HS-5 (cell line): ENCODE data around the gene VAV1.

Source experiments
- DNase-seq: peaks from one replicate; pipeline ENCODE4 v3.0.0-alpha.2; 2012; ENCODE audit warnings: low read depth

Gene VAV1, protein sequence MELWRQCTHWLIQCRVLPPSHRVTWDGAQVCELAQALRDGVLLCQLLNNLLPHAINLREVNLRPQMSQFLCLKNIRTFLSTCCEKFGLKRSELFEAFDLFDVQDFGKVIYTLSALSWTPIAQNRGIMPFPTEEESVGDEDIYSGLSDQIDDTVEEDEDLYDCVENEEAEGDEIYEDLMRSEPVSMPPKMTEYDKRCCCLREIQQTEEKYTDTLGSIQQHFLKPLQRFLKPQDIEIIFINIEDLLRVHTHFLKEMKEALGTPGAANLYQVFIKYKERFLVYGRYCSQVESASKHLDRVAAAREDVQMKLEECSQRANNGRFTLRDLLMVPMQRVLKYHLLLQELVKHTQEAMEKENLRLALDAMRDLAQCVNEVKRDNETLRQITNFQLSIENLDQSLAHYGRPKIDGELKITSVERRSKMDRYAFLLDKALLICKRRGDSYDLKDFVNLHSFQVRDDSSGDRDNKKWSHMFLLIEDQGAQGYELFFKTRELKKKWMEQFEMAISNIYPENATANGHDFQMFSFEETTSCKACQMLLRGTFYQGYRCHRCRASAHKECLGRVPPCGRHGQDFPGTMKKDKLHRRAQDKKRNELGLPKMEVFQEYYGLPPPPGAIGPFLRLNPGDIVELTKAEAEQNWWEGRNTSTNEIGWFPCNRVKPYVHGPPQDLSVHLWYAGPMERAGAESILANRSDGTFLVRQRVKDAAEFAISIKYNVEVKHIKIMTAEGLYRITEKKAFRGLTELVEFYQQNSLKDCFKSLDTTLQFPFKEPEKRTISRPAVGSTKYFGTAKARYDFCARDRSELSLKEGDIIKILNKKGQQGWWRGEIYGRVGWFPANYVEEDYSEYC

DNA sequence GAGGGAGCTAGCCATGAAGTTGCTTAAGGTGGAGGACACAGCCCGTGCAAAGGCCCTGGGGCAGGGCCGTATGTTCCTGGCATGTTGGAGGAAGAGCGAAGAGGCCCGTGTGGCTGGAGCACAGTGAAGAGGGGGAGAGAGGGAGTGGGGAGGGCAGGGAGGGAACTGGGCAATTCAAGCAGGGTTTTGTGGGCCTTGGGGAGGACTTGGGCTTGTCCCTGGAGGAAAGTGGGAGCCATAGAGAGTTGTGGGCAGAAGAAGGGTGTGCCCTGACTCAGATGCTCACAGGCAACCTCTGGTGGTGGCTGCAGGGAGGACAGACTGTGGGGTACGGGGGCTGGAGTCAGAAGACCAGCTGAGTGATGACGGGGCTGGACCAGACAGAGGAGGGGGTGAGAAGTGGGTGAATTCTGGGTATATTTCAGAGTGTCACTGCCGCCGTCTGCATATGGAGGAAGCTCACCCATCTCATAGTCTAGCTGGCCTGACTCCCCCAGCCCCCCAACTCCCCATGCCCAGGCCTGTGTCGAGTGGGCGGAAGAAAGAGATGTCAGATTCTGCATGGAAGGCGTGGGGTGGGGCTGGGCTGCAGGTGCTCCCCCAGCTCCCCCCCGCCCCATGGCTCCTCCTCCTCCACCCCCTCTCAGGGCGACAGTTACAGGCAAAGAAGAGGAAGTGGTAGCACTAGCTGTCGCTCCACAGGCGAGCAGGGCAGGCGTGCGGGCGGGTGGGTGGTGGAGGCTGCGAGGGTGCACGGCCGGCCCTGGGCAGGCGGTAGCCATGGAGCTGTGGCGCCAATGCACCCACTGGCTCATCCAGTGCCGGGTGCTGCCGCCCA lies at the start of gene VAV1:
Gene VAV1, plus strand, starts transcription at position 681 of the 838 bp plus-strand sequence. Its CDS starts 100 bp downstream, at position 781.
- no peak for DNase-seq

DNA sequence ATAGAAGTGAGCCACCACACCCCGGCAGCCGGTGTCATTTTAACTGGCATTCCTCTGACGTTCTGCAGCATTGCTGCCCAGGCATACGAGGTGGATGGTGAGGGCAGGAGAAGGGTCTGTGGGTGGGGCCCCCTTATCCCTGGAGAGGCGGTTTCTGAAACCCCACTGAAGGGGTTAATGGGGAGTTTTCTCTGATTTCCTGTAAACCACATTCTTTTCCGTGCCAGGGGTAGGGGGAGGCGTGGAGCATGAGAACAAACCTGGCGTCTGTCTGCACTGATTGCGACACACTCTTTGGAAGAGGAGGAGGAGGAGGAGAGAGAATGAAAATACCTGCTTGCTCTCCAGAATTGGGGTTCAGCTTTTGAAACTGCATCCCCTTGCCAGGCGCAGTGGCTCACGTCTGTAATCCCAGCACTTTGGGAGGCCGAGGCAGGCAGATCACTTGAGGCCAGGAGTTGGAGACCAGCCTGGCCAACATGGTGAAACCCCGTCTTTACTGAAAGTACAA lies 49.3 kb upstream of the VAV1 start:
- no peak for DNase-seq

DNA sequence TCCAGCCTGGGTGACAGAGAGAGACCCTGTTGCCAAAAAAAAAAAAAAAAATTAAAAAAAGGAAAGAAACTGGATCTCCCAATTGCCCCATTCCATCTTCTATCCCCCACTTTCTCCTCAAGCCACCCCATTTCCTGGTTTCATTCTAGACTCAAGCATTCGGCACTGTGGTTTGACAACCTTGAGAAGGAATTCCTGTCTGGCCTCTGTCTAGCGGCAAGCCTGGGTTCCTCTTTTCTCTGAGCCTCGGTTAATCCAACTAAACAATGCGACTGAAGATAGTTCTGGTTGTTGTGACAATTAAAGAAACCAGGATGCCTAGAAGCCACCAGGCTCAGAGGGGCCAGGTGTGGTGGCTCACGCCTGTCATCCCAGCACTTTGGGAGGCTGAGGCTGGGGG lies 48.8 kb upstream of the VAV1 start:
- DNase-seq: no peak

DNA sequence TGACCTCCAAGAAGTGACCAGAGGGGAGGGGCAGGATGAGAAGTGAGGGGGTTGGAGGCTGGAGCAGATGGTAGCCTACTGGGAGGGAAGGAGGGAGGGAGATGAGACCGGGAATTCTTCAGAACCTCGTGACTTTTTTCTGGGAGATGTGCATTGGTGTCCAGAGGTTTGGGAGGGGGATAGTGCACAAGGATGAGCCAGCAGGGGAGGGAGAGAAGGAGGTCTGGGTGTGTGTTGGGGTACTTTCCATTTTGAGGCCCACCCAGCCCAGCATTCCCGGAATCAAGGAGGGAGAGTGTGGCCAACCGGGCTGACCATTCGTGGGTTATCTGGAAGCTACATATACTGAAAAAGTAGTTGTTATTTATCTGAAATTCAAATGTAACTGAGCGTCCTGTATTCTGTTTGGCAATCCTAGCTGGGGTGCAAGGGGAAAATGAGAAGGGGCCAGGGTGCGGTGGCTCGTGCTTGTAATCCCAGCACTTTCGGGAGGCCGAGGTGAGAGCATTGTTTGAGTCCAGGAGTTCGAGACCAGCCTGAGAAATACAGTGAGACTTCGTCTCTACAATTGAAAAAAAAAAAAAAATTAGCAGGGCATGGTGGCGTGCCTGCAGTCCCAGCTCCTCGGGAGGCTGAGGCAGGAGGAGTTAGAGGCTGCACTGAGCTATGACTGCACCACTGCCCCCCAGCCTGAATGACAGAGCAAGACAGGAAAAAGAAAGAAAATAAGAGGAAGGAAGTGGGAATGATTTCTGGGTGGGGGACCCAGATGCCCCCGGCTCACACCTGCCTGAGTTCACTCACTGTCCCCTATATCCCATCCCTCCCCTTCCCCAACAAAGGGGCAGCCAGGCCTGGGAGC lies 47.6 kb upstream of the VAV1 start:
- DNase-seq: no peak

DNA sequence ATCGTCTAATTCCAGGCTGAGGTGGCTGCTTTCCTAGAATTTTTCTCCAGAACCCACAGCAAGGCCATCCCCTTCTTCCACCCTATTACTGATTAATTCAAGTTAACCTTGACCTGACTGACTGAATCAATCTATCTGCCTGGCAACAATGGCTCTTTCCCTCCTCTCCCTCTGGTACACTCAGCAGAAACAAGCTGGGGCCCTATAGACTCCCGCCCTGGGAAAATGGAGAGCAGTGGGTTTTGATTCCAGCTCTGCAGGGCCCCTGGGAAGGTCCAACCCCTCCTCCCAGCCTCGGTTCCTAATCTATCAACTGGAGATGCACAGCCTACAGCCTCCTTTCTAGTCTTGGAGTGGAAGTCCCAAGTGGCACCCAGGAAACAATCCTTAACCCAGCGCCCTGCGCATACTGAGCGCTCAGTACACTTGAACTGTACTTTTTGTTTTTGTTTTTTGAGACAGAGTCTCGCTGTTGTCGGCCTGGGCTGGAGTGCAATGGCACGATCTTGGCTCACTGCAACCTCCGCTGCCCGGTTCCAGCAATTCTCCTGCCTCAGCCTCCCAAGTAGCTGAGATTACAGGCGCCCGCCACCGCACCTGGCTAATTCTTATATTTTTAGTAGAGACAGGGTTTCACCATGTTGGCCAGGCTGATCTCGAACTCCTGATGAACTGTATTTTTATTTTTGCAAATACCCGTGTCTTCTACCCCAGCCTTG lies 46.8 kb upstream of the VAV1 start:
- DNase-seq: no peak

DNA sequence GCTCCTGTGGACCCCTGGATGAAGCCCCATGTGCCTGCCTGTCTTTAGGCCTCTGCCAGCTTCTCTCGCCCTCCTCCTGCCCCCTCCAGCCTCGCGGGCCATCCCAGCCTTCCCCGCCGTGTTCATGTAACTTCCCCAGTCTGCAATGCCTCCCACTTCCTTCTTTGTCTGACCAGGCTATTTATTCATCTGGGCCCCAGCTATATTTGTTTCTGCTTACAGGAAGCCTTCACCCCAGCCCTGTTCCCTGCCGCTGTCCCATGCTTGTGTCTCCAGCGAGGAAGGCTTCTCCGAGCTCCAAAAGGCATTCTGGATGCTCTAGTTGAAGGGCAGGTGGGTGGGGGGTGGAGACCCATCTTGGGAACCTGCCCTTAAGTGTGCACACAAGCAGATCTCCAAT lies 44.2 kb upstream of the VAV1 start:
- no peak for DNase-seq

DNA sequence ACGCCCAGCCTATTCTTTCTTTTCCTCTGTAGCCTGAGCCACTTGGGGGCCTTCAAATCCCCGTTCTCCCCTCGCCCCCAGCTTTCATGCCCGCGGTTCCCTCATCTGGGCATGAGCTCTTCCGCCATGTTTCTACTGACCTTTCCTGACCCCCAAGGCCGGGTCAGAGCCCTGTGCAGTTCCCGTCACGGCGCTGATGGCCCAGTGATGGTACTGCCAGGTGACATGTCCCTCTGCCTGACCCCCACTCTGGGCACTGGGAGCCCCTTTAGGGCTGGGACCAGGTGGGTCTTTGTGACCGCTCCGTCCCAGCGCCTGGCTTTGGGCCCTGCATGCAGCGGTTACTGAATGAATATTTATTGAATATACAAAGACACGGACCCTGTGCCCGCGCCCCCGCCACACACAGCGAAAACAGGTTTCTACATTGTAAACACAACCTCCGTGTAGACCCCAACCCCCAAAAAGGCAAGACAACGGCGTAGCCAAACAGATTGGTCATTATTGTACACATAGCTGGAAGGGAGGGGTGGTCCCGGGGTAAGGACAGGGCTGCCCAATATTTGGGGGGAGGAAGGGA lies 42.8 kb upstream of the VAV1 start:
- DNase-seq: no peak

DNA sequence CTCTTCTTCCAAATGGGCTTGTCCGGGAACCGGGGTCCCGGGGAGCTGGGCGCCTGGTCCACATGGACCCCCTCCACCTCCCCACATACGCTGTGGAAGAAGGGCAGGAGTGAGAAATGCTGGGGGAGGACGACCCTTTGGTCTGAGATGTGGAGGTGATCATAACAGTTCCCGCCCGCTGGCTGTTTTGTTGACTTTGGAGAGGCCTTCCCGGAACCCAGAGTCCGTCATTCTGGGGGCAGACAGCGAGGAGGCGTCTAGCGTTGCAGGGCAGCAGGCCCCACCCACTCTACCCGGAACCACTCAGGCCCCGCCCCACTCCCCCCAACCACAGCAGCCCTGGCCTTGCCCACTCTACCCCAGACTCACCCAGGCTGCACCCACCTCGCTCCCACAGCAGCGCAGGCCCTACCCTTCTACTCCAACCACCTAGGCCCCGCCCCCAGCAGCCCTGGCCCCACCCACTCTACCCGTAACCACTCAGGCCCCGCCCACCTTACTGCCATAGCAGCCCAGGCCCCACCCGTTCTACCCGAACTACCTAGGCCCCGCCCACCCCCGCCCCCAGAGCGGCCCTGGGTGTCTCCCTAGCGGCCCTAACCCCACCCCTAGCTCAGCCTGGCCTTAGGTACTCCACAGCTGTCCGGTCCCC lies 42.2 kb upstream of the VAV1 start:
- no peak for DNase-seq

DNA sequence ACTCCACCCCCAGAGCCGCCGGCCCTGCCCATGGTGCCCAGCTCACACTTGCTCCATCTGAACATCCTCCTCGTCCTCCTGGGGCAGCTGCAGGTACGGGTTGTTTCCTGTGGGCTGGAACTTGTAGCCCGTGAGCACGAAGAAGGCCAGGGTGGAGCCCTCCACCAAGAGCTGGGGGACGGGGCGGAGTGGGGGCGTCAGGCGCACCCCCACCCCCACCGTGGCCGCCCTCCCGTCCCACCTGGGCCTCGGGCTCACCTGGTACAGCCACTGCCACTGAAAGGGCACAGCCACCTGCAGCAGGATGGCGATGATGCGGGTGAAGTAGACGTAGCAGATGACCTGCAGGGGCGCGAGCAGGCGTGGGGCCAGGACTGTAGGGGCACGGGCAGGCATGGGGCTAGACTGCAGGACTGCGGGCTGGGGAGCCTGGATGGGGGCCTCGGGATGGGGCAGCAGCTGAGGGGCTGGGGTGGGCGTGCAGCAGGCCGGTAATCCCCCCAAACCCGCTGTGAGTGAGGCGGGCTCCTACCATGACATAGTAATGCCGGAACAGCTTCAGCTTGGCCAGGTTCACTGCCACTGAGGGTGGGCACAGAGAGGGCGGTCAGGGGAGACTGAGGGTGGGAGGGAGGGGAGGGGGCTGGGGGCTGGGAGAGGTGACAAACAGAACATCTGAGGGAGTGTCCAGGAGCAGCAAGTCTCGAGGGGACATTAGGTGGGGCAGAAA lies 41.4 kb upstream of the VAV1 start:
- DNase-seq: no peak

DNA sequence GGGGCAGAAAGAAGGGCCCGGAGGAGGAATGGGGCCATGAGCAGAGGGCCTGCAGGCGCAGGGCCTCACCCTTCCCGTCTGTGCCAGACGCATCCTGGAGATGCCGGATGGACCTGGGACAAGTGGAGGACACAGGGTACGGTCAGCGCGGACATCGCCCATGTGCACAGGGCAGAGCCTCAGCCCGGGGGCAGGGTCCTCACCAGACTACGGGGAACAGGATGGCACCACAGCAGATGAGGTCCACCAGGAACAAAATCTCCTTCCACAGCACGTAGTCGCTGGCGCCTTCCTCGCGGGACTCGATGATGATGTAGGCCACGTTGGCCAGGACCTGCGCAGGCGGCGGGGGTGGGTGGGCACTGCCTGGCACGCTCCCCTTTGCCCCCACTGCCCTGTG lies 40.7 kb upstream of the VAV1 start:
- no peak for DNase-seq

DNA sequence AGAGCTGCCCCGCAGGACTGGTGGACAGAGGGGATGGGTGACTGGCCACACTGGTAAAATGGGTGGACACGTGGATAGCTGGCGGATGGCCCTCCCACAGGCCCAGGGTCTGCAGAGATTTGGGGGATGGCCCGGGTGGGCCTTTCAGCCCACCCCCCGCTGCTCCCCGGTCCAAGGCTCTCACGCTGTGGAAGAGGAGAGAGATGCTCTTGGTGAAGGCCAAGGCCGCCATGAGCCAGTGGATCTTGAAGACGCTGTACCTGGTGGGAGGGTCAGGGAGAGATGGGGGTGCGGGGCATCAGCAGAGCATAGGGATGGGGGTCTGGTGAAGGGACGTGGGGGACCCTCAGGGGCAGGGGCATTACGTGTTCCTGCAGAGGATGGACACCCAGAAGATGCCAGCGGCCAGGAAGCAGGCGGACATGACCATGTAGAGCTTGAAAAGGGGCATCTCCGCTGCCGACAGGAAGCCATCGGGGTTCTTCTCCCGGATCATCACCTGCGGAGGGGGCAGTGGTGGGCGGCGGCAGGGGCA lies 39.6 kb upstream of the VAV1 start:
- DNase-seq: no peak

DNA sequence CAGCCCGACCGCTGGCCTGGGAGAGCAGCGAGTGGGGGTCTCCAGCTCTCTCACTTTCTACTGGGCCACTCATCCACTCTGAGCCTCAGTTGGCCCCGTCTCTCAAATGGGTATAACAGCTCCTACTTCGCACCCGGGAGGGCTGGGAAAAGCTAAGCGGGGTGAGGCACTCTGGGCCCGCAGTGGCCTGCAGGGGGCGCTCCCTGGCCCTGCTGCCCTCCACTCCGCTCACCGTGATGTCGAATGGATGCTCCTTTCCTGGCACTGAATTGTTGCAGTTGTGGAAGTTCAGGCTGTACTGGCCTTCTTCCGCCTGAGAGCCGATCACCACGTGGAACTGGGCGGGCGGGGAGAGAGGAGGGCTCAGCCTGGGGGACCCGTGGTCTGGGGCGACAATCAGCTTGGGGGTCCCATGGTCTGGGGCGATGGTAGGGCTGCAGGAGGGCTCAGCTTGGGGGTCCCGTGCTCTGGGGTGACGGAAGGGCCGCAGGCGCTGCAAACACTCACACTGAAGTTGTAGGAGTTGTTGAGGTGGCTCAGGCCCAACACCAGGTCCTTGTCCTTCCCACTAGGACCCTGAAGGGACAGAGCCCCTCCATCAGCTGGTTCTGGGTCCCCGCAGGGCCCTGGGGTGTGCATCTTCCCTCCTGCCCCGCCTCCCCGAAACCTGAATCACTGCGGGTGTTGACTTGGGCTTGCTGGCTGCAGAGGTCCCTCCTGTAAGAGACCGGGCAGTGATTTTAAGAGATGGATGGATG lies 39.0 kb upstream of the VAV1 start:
- no peak for DNase-seq

DNA sequence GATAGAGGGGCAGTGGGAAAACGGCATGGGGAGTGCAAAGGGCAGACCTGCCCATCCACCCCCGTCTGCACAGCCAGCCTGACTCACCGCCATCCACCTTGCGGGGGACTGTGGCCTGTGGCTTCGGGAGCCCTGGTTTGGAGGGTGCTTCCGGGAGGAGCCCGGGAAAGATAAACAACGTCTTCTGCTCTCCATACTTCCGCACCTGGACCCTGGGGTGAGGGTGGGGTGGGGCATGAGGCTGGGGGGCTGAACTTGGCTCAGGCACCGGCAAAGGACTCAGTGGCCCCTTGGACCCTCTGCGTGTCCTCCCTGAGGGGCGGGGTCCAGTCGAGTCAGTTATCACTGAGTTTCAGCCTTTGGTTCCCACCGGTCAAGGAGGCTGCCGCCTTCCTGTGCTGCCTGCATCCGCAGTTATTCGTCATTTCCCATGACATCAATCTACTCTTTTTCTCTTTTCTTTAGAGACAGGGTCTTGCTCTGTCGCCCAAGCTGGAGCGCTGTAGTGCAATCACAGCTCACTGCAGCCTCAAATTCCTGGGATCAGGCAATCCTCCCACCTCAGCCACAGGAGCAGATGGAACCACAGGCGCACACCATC lies 38.3 kb upstream of the VAV1 start:
- DNase-seq: no peak

DNA sequence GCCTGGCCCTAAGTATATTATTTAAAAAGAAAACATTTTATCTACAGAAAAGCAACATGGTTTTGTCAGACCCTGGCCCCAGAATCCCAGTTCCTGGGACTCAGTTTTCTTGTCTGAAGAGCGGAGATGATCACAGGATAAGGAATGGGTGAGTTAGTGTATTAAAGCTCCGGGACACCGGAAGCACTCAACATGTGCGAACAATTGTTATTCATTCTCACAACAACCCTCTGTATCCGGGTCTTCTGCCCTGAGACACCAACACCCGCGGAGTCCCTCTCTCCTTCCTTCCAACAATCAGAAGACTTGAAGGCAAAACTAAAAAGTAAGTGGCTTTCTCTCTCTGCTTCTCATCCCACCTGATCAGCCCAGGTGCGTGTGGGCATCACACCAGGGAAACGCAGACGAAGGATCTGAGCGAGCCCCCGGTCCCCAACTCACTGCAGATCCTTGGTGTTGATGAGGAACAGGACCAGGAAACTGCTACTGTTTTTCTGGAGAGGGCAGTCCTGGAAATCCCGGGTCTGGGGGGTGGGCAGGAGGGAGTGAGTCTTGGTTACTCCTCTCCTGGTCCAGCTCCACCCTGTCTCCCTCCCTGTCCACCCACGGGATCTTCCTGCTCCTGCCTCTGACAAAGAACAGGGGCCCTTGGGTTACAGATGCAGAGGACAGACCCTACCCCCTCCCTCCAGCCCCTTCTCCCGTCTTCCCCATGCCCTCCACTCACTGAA lies 37.2 kb upstream of the VAV1 start:
- DNase-seq: no peak

DNA sequence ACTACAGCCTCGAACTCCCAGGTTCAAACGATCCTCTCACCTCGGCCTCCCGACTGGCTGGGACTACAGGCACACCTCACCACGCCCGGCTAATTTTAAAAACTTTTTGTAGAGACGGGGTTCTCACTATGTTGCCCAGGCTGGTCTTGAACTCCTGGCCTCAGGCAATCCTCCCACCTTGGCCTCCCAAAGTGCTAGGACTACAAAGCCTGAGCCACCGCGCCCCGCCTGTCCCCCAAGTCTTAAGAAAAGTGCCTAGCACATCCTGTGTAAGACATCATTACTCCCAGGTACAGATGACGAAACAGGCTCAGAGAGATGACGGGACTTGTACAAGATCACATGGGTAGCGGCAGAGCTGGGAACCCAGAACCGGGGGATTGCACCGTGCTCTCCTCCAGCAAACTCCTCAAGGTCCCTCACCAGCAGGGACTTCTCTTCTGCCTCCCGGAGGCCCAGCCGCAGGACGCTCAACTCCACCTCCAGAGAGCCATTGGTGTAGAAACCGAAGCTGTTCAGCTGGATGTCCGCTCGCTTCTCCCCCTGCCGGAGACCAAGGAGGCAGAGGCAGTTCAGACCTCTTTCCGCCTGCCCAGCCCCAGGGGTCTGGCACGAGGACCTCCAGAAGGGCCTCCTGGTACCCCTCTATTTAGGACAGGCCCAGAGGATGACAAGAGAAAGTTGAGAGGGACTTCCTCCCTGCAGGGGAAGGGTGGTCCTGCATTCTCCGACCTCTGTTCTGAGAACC lies 36.2 kb upstream of the VAV1 start:
- DNase-seq: peak; percentile 43

DNA sequence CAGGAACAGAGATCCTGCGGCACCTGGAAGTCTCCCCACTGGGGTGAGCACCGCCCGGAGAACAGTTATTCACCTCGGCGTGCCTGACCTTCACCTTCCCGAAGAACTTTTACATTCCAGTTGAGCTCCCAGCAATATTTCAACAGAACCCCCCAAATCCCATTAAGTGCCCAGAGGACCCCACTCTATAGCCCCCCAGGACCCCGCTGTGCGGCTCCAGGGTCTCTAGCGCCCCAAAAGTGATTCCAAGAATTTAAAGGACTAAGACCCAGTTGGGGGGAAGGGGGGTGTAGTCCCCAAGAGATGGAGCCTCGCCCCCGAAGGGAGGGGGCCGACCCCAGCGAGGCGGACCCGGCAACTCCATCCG lies 35.6 kb upstream of the VAV1 start:
- no peak for DNase-seq
